Upper lobe of right lung (tissue), 1 donor: ENCODE measurements around the gene STING1. TPM values are rescaled to one million over a fixed set of nuclear protein-coding genes. Genes with fewer than 3 reads are reported as not detected.

Experiments used
- ATAC-seq: fragments of 200-7000 bp; cut with Tn5 transposase; one replicate; pipeline ENCODE4 v1.9.1; 2020; ENCODE audit warnings: mild to moderate bottlenecking, moderate library complexity
- DNase-seq: peaks from one replicate; pipeline ENCODE4 v3.0.0-alpha.2; 2020
- H3K27ac ChIP-seq: fragments of 200-600 bp; one replicate; pipeline ENCODE4 v1.8.0; 2022
- H3K27me3 ChIP-seq: fragments of 200-600 bp; one replicate; pipeline ENCODE4 v1.8.0; 2022; ENCODE audit warnings: mild to moderate bottlenecking
- H3K36me3 ChIP-seq: fragments of 200-600 bp; one replicate; pipeline ENCODE4 v1.8.0; 2022
- H3K4me1 ChIP-seq: fragments of 200-600 bp; one replicate; pipeline ENCODE4 v1.8.0; 2022
- H3K4me3 ChIP-seq: fragments of 200-600 bp; one replicate; pipeline ENCODE4 v1.8.0; 2022; ENCODE audit warnings: mild to moderate bottlenecking
- H3K9me3 ChIP-seq: fragments of 200-600 bp; one replicate; pipeline ENCODE4 v1.8.0; 2022
- CTCF ChIP-seq: fragments of 200-600 bp; IDR thresholded peaks from one replicate; pipeline ENCODE4 v1.8.0; 2022; ENCODE audit warnings: antibody characterized with exemption
- intact Hi-C: fragments of 100-400 bp; cut with DNase I; formaldehyde crosslinking; loops from one replicate; pipeline ENCODE4 v1.11.0; 2022
- total RNA-seq: library from RNA; stranded (reverse); fragmentation: NEBNext Ultra II Directional; extraction: Animal tissue kit (Norgen Biotek cat#: 25700); gene quantifications from one replicate; pipeline ENCODE4 v1.2.1, GENCODE V29; 2021
- donor health status: DM: no; HTN: yes; CAD: no; lungs with severe emphysema.

STING1 gene
- total RNA-seq, 1 donor from 2014 or later, result 102 TPM

GRCh38 chr5:139468421-139468931, 14.1 kb downstream of the STING1 start:
- Histone ChIP-seq H3K27ac (peak overlapping the region; percentile 51), H3K9me3 (no peaks in the 10 kb centered on the region), H3K27me3 (no peaks in the 10 kb centered on the region), H3K4me1 (peaks cover 18% of the 10 kb centered on the region), H3K36me3 (no peaks in the 10 kb centered on the region), H3K4me3 (no peak overlapping the region)
- DNase-seq (peak; percentile 80), ATAC-seq (peak; percentile 87)
- intact Hi-C loops, result no loop called here
- TF ChIP-seq CTCF, result no peak

- peak within 1 kb of the TSS; percentile 45 for H3K4me3 ChIP-seq
- TF ChIP-seq CTCF, result no peak
- ATAC-seq (peak; percentile 37), DNase-seq (no peak)
- H3K27ac ChIP-seq, result peak within 1 kb of the TSS; percentile 77
- H3K4me1 ChIP-seq, result peaks cover 14% of the 10 kb centered on the region
- intact Hi-C loops, result no loop called here
- no peaks in the 10 kb centered on the region for H3K36me3 ChIP-seq
- no peaks in the 10 kb centered on the region for H3K27me3 ChIP-seq
- H3K9me3 ChIP-seq, result no peaks in the 10 kb centered on the region
Observed at GRCh38 chr5:139462586-139463276, 19.8 kb downstream of the STING1 start, which contains the start of gene ECSCR. Gene ECSCR (minus strand): TSS chr5:139462743. CDS start chr5:139462670, 73 bp downstream.

GRCh38 chr5:139461698-139462097, 20.9 kb downstream of the STING1 start:
- Histone ChIP-seq H3K4me1 (peaks cover 14% of the 10 kb centered on the region), H3K4me3 (peak overlapping the region; percentile 45), H3K36me3 (no peaks in the 10 kb centered on the region), H3K27ac (peak overlapping the region; percentile 77), H3K9me3 (no peaks in the 10 kb centered on the region), H3K27me3 (no peaks in the 10 kb centered on the region)
- TF ChIP-seq CTCF, result no peak
- intact Hi-C loops, result no loop called here
- peak; percentile 21 for ATAC-seq
- no peak for DNase-seq

- Histone ChIP-seq H3K4me3 (peak overlapping the region; percentile 45), H3K4me1 (peaks cover 14% of the 10 kb centered on the region), H3K9me3 (no peaks in the 10 kb centered on the region), H3K36me3 (no peaks in the 10 kb centered on the region), H3K27ac (peak overlapping the region; percentile 66), H3K27me3 (no peaks in the 10 kb centered on the region)
- ATAC-seq (no peak), DNase-seq (no peak)
- intact Hi-C loops, result no loop called here
- no peak for TF ChIP-seq CTCF
Observed at GRCh38 chr5:139461176-139461575, 21.4 kb downstream of the STING1 start.

- peak overlapping the region; percentile 45 for H3K4me3 ChIP-seq
- TF ChIP-seq CTCF, result no peak
- ATAC-seq (no peak), DNase-seq (no peak)
- no peaks in the 10 kb centered on the region for H3K27me3 ChIP-seq
- intact Hi-C loops, result no loop called here
- peaks cover 14% of the 10 kb centered on the region for H3K4me1 ChIP-seq
- peak overlapping the region; percentile 66 for H3K27ac ChIP-seq
- H3K36me3 ChIP-seq, result no peaks in the 10 kb centered on the region
- no peaks in the 10 kb centered on the region for H3K9me3 ChIP-seq
Observed at GRCh38 chr5:139460455-139460854, 22.1 kb downstream of the STING1 start.
